H9 (cell line): ENCODE results near the gene CD58. TPM values are rescaled to one million over a fixed set of nuclear protein-coding genes. Genes with fewer than 3 reads are reported as not detected.

Experiments used
- DNase-seq: peaks from one replicate; pipeline ENCODE4 v3.0.0-alpha.2; 2017
- H2AFZ ChIP-seq: one replicate; pipeline ENCODE4 v1.6.1; 2013; ENCODE audit warnings: mild to moderate bottlenecking, low read length, control low read depth, moderate library complexity
- H2AK5ac ChIP-seq: 2 replicates; pipeline ENCODE4 v1.6.1; 2013; ENCODE audit warnings: low read length, control low read depth, mixed read lengths; ENCODE audit not compliant: insufficient read length
- H2BK120ac ChIP-seq: one replicate; pipeline ENCODE4 v1.6.1; 2013; ENCODE audit warnings: low read depth, mild to moderate bottlenecking, low read length, control low read depth, inconsistent platforms; ENCODE audit not compliant: poor library complexity, severe bottlenecking
- H2BK12ac ChIP-seq: 2 replicates; pipeline ENCODE4 v1.6.1; 2013; ENCODE audit warnings: low read length, control low read depth, mixed read lengths, low read depth; ENCODE audit not compliant: insufficient read length
- H2BK15ac ChIP-seq: 2 replicates; pipeline ENCODE4 v1.6.1; 2013; ENCODE audit warnings: low read depth, low read length, control low read depth
- H2BK20ac ChIP-seq: one replicate; pipeline ENCODE4 v1.6.1; 2013; ENCODE audit warnings: low read depth, mild to moderate bottlenecking, low read length, control low read depth, inconsistent platforms; ENCODE audit not compliant: poor library complexity, severe bottlenecking
- H2BK5ac ChIP-seq: 2 replicates; pipeline ENCODE4 v1.6.1; 2013; ENCODE audit warnings: low read length, control low read depth, mixed read lengths; ENCODE audit not compliant: insufficient read length
- H3K14ac ChIP-seq: 2 replicates; pipeline ENCODE4 v1.6.1; 2013; ENCODE audit warnings: low read length, control low read depth; ENCODE audit not compliant: insufficient read depth
- H3K18ac ChIP-seq: 2 replicates; pipeline ENCODE4 v1.6.1; 2013; ENCODE audit warnings: low read depth, mild to moderate bottlenecking, mixed read lengths, low read length, control low read depth; ENCODE audit not compliant: insufficient read length
- H3K23ac ChIP-seq: 2 replicates; pipeline ENCODE4 v1.6.1; 2013; ENCODE audit warnings: low read length, control low read depth, mixed read lengths, low read depth; ENCODE audit not compliant: insufficient read length
- H3K23me2 ChIP-seq: 2 replicates; pipeline ENCODE4 v1.6.1; 2013; ENCODE audit warnings: low read depth, mild to moderate bottlenecking, mixed read lengths, low read length, control low read depth; ENCODE audit not compliant: insufficient read length, poor library complexity, severe bottlenecking
- H3K27ac ChIP-seq: 2 replicates; pipeline ENCODE4 v1.5.1; 2013; ENCODE audit warnings: low read length, control low read depth, mixed read lengths, low read depth; ENCODE audit not compliant: insufficient read length
- H3K27me3 ChIP-seq: 2 replicates; pipeline ENCODE4 v1.6.1; 2013; ENCODE audit warnings: low read length, control low read depth, inconsistent platforms; ENCODE audit not compliant: insufficient read depth
- H3K4ac ChIP-seq: 2 replicates; pipeline ENCODE4 v1.6.1; 2013; ENCODE audit warnings: low read depth, mild to moderate bottlenecking, control low read depth, inconsistent platforms, low read length, moderate library complexity
- H3K4me1 ChIP-seq: 2 replicates; pipeline ENCODE4 v1.6.1; 2013; ENCODE audit warnings: low read length, control low read depth, inconsistent platforms; ENCODE audit not compliant: insufficient read depth
- H3K4me2 ChIP-seq: 2 replicates; pipeline ENCODE4 v1.6.1; 2013; ENCODE audit warnings: low read length, control low read depth, mixed read lengths; ENCODE audit not compliant: insufficient read length, insufficient read depth
- H3K56ac ChIP-seq: 2 replicates; pipeline ENCODE4 v1.6.1; 2013; ENCODE audit warnings: low read depth, mild to moderate bottlenecking, mixed read lengths, low read length, control low read depth; ENCODE audit not compliant: insufficient read length
- H3K79me1 ChIP-seq: 2 replicates; pipeline ENCODE4 v1.6.1; 2013; ENCODE audit warnings: low read depth, mild to moderate bottlenecking, moderate library complexity, low read length, control low read depth, inconsistent platforms; ENCODE audit not compliant: insufficient read depth, poor library complexity, severe bottlenecking
- H3K79me2 ChIP-seq: 2 replicates; pipeline ENCODE4 v1.6.1; 2013; ENCODE audit warnings: low read length, control low read depth, inconsistent platforms; ENCODE audit not compliant: insufficient read depth
- H3K9ac ChIP-seq: 2 replicates; pipeline ENCODE4 v1.6.1; 2013; ENCODE audit warnings: low read length, control low read depth, mixed read lengths; ENCODE audit not compliant: insufficient read length; ENCODE audit errors: extremely low read depth
- H3K9me3 ChIP-seq: one replicate; pipeline ENCODE4 v1.6.1; 2013; ENCODE audit warnings: low read depth, low read length, inconsistent platforms; ENCODE audit not compliant: control insufficient read depth
- H3T11ph ChIP-seq: one replicate; pipeline ENCODE4 v1.6.1; 2013; ENCODE audit warnings: mild to moderate bottlenecking, low read length, control low read depth, inconsistent platforms
- H4K20me1 ChIP-seq: one replicate; pipeline ENCODE4 v1.6.1; 2013; ENCODE audit not compliant: control insufficient read depth, insufficient read length, insufficient read depth
- H4K5ac ChIP-seq: 2 replicates; pipeline ENCODE4 v1.6.1; 2013; ENCODE audit warnings: low read depth, mild to moderate bottlenecking, mixed read lengths, low read length, control low read depth; ENCODE audit not compliant: insufficient read length
- H4K8ac ChIP-seq: replicated peaks from 2 replicates; pipeline ENCODE4 v1.6.1; 2013; ENCODE audit warnings: low read length, control low read depth, mixed read lengths, low read depth; ENCODE audit not compliant: insufficient read length
- H4K91ac ChIP-seq: 2 replicates; pipeline ENCODE4 v1.6.1; 2013; ENCODE audit warnings: low read depth, mild to moderate bottlenecking, moderate library complexity, mixed read lengths, low read length, control low read depth; ENCODE audit not compliant: insufficient read length
- H3K27ac Mint-ChIP-seq, 3 experiments: 2 replicates in 2 of 3; 3 replicates in 1 of 3; pipeline ENCODE4 v1.8.0; 2020 to 2021; ENCODE audit warnings: mixed read lengths in 3 of 3, mild to moderate bottlenecking in 1 of 3, moderate library complexity in 1 of 3
- H3K27me3 Mint-ChIP-seq: 2 replicates; pipeline ENCODE4 v1.8.0; 2021; ENCODE audit warnings: low read depth, mild to moderate bottlenecking, moderate library complexity, mixed read lengths
- H3K36me3 Mint-ChIP-seq, 3 experiments: 2 replicates in 2 of 3; 3 replicates in 1 of 3; pipeline ENCODE4 v1.8.0; 2020 to 2021; ENCODE audit warnings: low read depth in 3 of 3, mixed read lengths in 3 of 3; ENCODE audit not compliant: insufficient read depth in 1 of 3
- H3K4me1 Mint-ChIP-seq, 2 experiments: 2 replicates each; pipeline ENCODE4 v1.8.0; 2020; ENCODE audit warnings: mixed read lengths in 2 of 2
- H3K4me3 Mint-ChIP-seq, 2 experiments: 2 replicates in 1 of 2; 3 replicates in 1 of 2; pipeline ENCODE4 v1.8.0; 2020 to 2021; ENCODE audit warnings: mild to moderate bottlenecking in 2 of 2, mixed read lengths in 2 of 2, moderate library complexity in 1 of 2
- H3K9me3 Mint-ChIP-seq, 2 experiments: 2 replicates in 1 of 2; 3 replicates in 1 of 2; pipeline ENCODE4 v1.8.0; 2020; ENCODE audit warnings: mild to moderate bottlenecking in 2 of 2, mixed read lengths in 2 of 2, moderate library complexity in 1 of 2
- CTCF ChIP-seq: fragments of 200-600 bp; sonication (generic); conservative IDR thresholded peaks from 3 replicates; pipeline ENCODE4 v1.8.0; 2021; ENCODE audit warnings: antibody characterized with exemption, mild to moderate bottlenecking
- WGBS: extraction: QIAGEN DNeasy Blood & Tissue Kit; methylation state at CpG from one replicate; pipeline ENCODE4 v1.1.7; 2013; ENCODE audit warnings: missing lambda C conversion rate, low lambda C conversion rate, mixed read lengths; ENCODE audit not compliant: insufficient read length; ENCODE audit errors: extremely low coverage; 5-methylcytosine and 5-hydroxymethylcytosine counted together
- total RNA-seq: library from RNA; stranded (reverse); gene quantifications from 2 replicates; pipeline ENCODE4 v1.2.1, GENCODE V29; 2021

CD58 gene
- total RNA-seq, 1 experiment from 2014 or later = 4.3 TPM

- Histone ChIP-seq H3K4me2 (no peak overlapping the region), H3K23ac (no peak overlapping the region), H3K79me2 (no peaks in the 10 kb centered on the region), H2BK5ac (no peak overlapping the region), H3K27me3 (no peaks in the 10 kb centered on the region), H3K56ac (no peak overlapping the region), H3K27ac (no peak overlapping the region), H4K5ac (no peak overlapping the region), H3K9me3 (no peaks in the 10 kb centered on the region), H4K8ac (no peak overlapping the region), H3K9ac (no peak overlapping the region), H2AK5ac (no peak overlapping the region), H4K91ac (no peak overlapping the region), H3K23me2 (no peaks in the 10 kb centered on the region), H3K4me1 (no peaks in the 10 kb centered on the region; the same call in 1 of the 2 replicates), H2BK12ac (no peak overlapping the region), H2AFZ (no peak overlapping the region), H2BK20ac (no peak overlapping the region), H2BK120ac (no peak overlapping the region), H3K79me1 (no peaks in the 10 kb centered on the region), H4K20me1 (no peaks in the 10 kb centered on the region), H2BK15ac (no peak overlapping the region), H3T11ph (no peak overlapping the region), H3K14ac (no peak overlapping the region), H3K4ac (no peak overlapping the region), H3K18ac (no peak overlapping the region)
- no peak overlapping the region for H3K27ac Mint-ChIP-seq
- no peaks in the 10 kb centered on the region for H3K36me3 Mint-ChIP-seq
- H3K9me3 Mint-ChIP-seq = no peaks in the 10 kb centered on the region
- WGBS = no CpG with 5 or more reads among the region's 11 CpGs
- no peak for TF ChIP-seq CTCF
- H3K27me3 Mint-ChIP-seq = peaks cover 2% of the 10 kb centered on the region; the same call in 1 of the 2 replicates
- no peak for DNase-seq
- peaks cover 12 to 16% of the 10 kb centered on the region in 2 experiments for H3K4me1 Mint-ChIP-seq
- no peak overlapping the region for H3K4me3 Mint-ChIP-seq
Measured at GRCh38 chr1:116483481-116484309, 87.1 kb downstream of the CD58 start.
